ENCODE results near the gene CMAS.
"Not testable (repeated sequence)": the region's sequence is repeated elsewhere in the genome, so short reads cannot be mapped to it uniquely, and the experiment has no call there.

Gene CMAS

DNA sequence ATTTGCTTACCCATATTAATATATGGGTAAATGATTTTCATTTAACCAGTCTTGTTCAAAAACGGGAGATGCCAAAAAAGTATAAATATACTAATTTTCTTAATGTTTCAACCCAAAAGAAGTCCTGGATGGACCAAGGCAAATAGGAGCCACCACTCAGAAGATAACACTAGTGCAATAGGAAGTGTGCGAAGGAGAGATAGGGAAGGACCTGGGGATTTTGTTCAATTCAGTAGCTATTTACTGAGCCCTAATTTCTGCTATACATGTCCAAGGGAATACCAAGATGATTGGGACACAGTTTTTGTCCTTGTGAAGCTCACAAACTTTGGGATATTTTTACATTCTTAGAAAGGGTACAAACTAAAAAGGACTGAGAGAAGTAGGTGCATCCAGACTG, 1.5 kb downstream of the CMAS start:
- no peak for DNase-seq (ENCODE audit: low spot score)

DNA sequence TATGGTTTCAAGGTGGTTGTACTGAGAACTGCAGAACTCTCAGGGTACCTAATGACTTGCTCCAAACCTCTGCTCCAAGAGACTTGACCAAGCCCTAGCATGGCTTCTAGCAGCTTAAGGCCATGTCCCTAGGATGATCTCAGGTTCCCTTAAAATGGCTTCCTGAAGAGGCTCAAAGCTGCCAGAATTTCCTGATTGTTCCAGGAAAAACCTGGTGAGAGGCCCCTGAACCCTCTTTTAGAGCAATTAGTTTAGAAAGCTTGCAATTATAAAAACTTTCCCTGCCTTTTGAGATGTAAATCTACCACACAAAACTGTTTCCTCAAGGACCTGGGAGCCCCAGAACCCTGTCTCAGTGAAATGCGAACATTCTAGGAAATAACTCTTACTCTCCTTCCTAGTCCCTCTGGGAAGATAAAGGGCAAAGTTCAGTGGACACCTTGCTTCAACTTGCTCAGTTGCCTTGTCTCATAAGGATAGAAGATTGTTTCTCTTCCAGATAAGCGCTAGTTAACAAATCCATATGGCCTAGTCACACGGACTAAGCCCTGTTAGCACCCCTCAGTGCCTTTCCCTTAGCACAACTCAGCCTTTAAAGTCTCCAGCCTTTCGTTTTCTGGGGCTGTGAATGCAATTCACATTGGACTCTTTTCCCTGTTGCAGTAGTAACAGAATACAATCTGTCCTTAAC, 2.5 kb downstream of the CMAS start:
- no peak for DNase-seq (ENCODE audit: low spot score)

DNA sequence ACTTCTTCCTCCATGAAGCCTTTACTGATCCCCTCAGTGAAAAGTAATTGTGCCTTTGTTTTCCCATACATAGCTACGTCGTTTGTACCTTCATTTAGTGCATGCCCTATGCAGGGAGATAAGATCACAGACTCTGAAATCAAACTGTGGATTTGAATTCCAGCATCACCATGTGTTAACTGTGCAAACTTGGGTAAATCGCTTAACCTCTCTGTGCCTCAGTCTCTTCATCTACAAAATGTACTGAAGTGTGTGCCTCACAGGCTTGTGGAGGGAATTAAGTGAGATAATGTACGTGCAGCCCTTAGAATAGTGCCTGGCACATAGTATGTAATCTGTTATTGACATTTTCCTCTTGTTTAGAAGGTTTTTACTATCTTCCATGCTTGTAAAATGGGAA, 4.1 kb downstream of the CMAS start:
- DNase-seq (ENCODE audit: low spot score) = no peak

DNA sequence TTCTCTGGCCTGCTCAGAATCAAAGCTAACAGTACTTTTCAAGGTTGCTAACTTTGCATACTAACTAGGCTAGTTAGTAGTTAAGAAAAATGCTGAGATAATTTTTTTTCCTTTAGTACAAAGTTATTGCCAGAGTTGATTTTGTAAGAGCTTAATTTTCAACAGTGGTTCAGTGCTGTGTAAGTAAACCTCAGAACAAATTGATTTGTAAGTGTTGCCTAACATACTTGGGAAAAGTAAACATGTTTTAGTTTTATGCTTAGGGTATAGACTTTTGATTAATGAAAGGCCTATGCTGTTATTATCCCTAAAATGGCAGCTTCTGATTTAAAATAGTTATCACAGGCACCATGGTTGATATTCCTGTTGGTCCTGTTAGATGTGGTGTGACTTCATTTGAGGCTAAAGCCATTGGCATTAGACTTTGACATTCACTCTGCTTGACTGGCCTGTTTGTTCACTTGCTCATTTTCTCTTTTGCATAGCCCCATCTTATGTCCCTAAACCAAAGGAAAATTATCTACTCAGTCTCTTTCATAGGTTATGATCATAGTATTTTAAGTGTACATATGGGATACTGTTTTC, 5.2 kb downstream of the CMAS start:
- DNase-seq (ENCODE audit: low spot score) = no peak

DNA sequence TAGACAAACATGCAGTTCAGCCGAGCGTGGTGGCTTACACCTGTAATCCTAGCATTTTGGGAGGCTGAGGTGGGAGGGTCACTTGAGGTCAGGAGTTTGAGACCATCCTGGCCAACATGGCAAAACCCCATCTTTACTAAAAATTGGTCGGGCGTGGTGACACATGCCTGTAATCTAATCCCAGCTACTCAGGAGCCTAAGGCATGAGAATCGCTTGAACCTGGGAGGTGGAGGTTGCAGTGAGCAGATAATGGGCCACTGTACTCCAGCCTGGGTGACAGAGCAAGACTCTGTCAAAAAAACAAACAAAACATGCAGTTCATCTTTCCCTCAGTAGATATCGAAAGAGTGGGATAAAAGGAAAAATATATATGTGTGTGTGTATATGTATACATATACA, 7.0 kb downstream of the CMAS start:
- not testable (repeated sequence) for DNase-seq (ENCODE audit: low spot score)

DNA sequence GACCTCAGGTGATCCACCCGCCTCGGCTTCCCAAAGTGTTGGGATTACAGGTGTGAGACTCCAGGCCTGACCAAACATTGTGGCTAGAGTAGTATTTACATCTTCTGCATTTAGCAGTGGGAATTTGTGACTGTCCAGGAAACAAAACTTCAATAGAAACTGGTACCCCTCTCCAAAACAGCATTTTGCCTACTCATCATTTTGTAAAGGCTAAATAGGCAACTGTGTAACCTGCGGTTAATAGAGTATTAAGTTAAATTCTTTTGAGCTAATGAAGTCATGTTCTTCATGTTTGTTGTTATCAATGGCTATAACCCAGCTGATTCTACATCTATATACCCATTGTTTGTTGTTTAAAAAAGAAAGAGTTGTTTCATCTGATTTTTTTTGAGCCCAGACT, 8.1 kb downstream of the CMAS start:
- no peak for DNase-seq (ENCODE audit: low spot score)

DNA sequence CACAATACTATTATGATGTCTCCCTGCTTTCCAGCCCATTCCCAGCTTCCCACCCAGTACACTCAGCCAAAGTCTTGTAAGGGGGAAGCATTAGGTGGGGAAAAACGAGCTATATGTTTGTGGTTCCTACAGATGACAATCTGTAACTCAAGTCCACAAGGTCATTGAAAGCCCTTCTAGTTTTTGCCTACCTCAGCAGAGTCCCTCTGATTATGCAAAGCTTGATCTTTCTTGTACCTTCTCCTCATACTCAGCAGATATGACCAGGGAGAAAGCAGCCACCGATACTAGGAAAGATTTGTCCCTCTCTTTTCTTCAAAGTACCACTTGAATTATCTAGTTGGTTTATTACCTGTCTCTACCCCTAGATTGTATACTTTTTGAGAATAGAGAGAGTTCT, 10.6 kb downstream of the CMAS start:
- no peak for DNase-seq (ENCODE audit: low spot score)

DNA sequence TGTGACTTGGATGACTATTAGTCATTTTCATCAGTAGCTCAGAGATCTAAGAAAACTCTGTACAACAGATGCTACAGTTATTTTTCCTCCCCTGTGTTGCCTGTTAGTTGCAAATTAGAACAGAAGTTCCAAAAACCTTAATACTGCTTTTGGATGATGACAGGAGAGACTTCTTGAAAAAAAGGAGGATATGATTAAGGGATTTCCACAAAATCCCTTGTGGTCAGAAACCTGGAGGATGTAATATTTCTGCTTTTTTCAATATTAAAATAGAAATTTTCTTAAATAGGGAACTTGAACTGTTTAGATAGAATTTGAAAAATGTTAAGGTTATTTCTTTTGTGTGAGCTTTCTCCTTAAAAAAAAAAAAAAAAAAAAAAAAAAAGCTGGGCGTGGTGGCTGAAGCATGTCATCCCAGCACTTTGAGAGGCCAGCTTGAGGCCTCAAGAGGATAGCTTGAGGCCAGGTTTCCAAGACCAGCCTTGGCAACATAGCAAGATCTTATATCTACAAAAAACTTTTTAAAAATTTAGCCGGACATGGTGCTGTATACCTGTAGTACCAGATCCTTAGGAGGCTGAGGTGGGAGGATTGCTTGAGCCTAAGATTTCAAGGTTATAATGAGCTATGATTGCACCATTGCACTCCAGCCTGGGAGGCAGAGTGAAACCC, 14.1 kb downstream of the CMAS start:
- no peak for DNase-seq (ENCODE audit: low spot score)

DNA sequence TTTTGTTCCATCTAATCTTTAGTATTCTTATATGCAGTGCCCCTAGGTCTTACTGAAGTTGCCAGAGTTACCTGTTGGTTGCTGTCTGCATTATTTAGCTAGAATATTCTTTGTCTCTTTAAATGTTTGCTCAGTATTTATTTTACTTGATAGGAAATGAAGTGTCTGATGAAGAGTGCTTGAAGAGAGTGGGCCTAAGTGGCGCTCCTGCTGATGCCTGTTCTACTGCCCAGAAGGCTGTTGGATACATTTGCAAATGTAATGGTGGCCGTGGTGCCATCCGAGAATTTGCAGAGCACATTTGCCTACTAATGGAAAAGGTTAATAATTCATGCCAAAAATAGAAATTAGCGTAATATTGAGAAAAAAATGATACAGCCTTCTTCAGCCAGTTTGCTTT, 18.9 kb downstream of the CMAS start:
- no peak for DNase-seq (ENCODE audit: low spot score)

DNA sequence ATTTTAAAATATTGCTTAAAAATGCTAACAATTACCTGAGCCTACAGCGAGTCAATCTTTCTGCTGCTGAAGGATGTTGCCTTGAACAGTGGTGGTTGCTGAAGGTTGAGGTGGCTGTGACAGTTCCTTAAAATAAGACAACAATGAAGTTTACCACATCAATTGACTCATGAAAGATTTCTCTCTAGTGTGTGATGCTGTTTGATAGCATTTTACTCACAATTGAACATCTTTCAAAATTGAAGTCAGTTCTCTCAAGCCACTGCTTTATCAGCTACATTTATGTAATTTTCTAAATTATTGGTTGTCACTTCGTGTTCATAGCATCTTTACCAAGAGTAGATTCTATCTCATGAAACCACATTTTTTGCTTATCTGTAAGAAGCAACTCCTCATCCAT, 20.3 kb downstream of the CMAS start:
- DNase-seq (ENCODE audit: low spot score) = no peak

DNA sequence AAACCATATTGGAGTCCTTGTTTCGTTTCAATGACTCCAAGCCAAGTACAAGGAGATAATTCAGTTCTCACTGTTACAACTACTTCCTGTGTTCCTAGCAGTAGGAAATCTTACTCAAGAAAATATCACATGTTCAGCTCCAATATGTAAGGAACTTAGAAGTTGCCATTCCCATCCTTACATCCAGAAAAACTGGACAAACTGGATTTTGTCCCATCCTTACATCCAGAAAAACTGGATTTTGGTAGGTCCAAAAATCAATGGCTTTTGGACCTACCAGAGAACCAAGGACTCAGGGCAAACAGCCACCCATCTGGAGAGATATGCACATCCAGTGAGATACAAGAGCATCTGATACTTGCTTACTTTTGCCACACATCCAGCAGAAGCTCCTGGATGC, 23.8 kb downstream of the CMAS start:
- DNase-seq (ENCODE audit: low spot score) = no peak

DNA sequence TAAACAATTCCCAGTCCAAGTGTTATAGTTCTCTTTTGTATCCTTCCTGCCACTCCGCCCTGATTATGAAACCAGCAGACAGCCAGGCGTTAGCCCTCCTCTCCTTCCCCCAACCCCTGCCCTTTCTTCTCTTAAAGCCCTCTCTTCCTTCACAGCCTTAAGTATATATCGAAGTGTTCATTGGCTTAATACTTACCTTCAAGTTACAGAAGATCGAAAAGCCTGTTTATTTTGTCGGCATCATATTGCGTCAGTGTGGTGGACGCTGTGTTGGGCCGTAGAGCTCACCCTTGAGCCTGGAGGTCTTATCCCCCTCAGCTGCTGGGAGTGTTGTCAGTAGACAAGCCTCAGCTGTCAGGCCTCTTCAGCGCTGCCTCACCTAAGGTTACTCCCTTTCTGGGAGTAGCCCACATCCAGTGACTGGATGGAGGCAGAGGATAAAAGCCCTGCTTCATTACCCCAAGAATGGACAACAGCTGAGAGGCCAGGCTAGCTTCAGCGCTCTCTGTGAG, 36.2 kb downstream of the CMAS start:
- no peak for DNase-seq (ENCODE audit: low spot score)

DNA sequence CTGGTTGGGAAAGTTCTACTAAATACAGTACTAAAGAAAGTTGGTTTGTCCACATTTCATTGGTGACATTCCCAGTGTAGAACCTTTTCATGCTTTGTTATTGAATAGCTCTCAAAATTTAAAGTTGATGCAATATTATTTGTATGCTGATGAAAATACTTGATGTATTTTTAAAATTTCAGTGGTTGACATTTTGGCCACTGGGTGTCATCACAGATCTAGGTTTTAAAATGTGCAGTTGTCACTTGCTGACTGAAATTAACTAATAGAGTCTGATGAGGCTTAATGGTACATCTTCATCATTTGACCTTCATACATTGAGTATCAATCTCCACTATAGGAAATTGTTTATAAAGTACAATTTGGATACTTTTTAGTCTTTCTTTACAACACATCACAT, 37.1 kb downstream of the CMAS start:
- DNase-seq (ENCODE audit: low spot score) = peak; percentile 47

DNA sequence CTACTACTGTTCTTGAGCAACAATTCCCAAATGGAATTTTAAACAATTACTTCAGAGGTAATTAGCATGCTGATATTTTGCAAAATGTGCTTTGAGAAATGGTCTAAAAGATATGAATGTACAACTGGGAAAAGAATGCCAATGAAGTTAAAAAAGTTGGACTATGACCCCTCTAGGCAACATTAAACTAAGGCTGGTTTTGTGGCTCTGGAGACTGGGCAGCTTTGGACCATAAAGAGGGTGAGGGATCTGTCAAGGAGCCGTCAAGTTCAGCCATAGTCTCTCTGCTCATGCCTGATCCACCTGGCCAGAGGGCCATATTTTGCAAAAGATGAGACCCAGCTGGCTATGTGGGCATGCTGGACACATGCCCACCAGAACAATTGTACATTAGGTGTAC, 38.8 kb downstream of the CMAS start:
- DNase-seq (ENCODE audit: low spot score) = no peak

DNA sequence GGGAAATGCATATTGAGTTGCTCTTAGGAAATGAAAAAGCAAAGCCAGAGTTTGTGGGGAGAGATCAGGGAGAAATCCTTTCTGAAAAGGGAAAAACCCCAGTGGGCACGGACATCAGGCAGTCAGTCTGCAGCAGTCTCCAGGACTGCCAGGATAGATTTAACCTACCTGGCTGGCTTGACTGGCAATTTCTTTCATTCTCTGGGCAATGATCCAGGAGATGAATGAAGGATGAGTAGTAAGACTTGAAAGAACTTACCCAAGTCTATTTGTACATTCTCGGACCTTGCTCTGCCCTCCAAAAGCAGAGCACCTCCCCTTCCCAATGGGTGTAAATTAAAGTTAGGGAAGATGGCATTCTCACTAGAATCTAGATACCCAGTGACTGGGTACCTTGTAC, 42.9 kb downstream of the CMAS start:
- DNase-seq (ENCODE audit: low spot score) = no peak

DNA sequence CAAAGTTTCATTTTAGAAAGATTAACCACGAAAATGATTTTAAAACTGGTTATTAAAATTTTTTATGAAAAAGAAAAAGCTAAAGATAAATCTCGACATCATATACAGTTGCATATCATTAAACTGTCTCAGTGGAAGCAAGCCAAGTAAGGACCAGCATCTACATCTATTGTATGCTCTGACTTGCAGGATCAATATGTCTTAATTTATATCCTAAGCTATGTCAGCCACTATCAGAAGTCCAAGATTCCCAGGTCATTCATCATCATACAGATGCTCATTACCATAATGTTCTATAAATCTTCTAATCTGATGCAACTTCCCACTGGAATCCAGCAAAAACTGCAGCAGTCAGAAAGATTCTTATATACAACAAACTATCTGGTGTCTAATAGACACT, 43.5 kb downstream of the CMAS start:
- no peak for DNase-seq (ENCODE audit: low spot score)

DNA sequence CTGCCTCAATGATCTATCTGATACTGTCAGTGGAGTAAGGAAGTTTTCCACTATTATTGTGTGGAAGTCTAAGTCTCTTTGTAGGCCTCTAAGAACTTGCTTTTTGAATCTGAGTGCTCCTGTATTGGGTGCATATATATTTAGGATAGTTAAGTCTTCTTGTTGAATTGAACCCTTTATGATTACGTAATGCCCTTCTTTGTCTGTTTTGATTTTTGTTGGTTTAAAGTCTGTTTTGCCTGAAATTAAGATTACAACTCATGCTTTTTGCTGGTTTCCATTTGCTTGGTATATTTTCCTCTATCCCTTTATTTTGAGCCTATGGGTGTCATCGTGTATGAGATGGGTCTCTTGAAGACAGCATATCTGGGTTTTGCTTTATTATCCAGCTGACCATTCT, 53.0 kb downstream of the CMAS start:
- not testable (repeated sequence) for DNase-seq (ENCODE audit: low spot score)

DNA sequence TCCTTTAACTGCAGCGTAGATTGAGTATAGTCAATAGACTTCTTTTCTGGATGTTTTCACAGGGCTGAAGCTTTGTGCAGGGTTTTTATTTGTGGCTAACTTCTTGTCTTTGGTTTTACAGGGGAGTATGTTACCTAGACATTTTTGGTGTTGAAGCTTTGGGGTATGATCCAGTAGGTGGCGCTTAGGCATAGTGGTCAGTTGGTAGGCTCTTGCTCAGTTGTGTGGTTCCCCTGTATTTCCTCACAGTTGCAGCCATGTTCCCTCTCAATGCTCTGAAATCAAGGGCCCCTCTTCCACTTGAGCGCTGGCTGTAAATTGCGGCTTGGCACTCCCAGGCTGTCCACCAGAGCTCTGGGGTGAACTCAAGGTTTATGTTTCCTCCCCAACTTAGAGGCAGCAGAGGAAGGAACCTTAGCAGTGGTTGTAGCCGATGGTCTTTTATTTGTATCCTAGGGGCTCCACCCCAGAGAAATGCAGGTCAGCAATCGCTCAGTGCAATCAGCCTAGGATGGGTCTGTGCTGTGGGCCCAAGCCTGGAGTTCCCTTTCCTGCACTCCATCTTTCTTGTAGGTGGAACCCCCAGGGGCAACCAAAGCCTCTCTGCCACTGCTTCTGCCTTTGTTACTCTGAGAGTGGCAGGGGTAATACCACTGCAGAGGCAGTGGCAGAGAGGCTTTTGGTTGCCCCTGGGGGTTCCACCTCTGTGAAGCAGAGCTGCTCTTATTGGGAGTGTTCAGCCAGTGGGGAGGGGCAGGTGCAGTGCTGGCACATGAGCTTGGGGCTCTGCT, 55.1 kb downstream of the CMAS start:
- peak; percentile 30 for DNase-seq (ENCODE audit: low spot score)

DNA sequence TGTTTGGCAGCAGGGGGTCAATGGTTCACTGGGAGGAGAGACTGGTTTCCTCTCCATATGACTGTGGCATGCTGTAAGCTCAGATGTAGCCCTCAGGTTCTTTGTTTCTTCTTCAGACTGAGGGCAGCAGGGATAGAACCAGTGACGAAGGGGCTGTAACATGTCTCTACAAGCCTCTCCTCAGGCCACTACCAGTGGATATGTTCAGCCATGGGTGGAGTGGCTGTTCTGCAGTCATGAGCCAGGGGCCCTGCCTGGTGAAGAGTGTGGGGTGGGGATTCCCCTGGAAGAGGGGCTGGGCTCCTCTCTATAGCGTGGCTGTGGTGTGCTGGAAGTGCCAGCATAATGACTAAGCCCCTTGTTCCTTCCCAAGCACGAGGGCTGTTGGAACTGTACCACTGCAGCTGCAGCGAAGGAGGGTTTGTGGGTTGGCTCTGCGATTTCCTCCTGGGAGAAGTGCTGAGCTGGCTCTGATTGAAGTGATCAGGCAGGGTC, 55.8 kb downstream of the CMAS start:
- DNase-seq (ENCODE audit: low spot score) = no peak

DNA sequence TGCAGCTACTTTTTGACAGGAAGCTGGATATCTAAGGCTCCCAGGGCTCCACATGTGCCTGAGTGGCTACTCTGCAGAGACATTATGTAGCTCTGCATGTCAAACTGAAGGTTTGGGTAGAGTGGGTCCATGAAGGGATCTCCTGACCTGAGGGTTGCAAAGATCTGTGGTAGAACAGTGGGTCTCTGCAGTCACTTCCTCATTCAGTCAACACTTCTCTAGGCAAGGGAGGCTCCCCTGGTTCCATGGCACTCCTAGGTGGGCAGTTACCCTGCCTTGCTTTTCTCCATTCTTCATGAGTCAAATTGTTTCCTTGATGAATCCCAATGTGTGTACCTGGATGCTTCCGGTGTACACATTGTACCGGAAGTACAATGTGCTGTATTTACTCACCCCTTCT, 57.4 kb downstream of the CMAS start:
- no peak for DNase-seq (ENCODE audit: low spot score)

DNA sequence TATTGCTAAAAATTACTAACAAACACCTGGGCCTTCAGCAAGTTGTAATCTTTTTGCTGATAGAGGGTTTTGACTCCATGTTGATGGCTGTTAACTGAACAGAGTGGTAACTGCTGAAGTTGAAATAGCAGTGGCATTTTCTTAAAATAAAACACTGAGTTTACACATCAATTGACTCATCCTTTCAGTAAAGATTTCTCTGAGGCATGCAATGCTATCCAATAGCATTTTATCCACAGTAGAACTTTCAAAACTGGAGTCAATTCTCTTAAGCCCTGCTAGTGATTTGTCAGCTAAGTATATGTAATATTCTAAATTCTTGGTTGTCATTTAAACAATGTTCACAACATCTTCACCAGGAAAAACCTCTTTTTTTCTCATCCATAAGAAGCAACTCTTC, 59.5 kb downstream of the CMAS start:
- DNase-seq (ENCODE audit: low spot score) = no peak

DNA sequence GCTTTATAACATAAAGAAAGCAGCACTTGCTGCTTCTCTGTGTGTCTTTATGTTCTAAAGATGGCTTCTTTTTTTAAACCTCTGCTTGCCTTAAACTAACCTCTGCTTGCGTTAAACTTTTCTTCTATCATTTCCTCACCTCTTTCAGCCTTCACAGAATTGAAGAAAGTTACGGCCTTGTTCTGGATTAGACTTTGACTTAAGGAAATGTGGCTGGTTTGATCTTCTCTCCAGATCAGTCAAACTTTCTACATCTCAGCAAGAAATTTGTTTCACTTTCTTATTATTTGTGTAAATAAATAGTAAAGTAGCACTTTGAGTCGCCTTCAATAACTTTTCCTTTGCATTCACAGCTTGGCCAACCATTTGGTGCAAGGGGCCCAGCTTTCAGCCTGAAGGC, 64.2 kb downstream of the CMAS start:
- no peak for DNase-seq (ENCODE audit: low spot score)
